ENCODE results near the gene AMOTL1.
"Not testable (repeated sequence)": the region's sequence is repeated elsewhere in the genome, so short reads cannot be mapped to it uniquely, and the experiment has no call there.

AMOTL1 gene

GRCh38 chr11:94888204-94888603, 120.0 kb downstream of the AMOTL1 start:
- DNase-seq = no peak

GRCh38 chr11:94895451-94895850, 127.3 kb downstream of the AMOTL1 start:
- DNase-seq = no peak

DNA sequence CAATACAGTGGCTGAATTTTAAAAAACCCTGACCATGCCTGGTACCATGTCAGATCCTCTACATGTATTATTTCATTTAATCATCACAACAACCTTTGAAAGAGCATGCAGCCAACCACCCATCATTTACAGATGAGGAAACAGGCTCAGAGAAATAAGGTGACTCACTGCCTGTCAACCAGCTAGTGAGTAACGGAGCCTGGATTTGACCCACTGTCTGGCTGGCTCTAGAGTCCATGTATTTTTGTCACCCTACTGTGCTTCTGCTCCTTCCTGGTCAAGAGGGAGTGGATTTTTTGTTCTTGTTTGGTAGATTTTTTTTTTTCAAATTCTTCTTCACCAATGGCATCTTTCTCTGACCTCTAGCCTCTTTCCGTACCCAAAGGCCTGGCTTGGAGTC, 127.8 kb downstream of the AMOTL1 start:
- no peak for DNase-seq

- DNase-seq = peak; percentile 29
These were observed 129.2 kb downstream of the AMOTL1 start for GRCh38 chr11:94897330-94897768.

- DNase-seq = no peak
These were observed 139.1 kb downstream of the AMOTL1 start for GRCh38 chr11:94907226-94907625.

- DNase-seq = no peak
These were observed 141.2 kb downstream of the AMOTL1 start for GRCh38 chr11:94909371-94909820.

DNA sequence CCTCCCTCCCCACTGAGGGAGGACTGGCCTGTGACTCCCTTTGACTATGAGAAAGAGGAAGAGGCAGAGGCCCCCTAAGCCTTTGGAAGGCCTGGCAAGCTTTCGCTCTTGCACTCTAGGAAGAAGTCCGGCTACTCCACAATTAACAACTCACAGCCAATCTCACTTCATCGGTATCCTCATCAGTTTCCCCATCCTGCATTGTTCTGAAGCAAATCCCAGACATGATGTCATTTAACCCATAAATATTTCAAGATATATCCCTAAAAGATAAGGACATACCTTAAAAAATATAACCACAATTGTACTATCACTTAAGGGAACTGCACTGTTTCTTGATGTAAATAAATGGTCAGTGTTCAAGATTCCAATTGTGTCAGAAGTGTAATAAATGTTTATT, 142.1 kb downstream of the AMOTL1 start:
- no peak for DNase-seq

- DNase-seq = no peak
These were observed 142.6 kb downstream of the AMOTL1 start for GRCh38 chr11:94910779-94911178.

DNA sequence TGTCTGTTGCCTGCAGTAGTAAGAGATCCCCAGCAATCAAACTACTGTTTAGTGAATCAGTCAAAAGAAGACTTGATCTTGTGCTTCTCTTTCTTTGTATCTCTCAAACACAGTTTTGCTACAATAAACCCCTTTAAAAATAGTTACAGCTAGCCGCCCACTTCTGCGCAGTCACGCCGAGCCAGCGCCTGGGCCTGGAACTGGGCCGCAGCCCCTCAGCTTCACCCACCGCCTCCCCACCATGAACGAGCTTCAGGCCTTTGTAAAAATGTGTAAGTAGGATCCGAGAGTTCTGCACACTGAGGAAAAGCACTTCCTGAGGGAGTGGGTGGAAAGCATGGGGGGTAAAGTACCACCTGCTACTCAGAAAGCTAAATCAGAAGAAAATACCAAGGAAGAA, 144.7 kb downstream of the AMOTL1 start:
- DNase-seq = no peak

GRCh38 chr11:94913718-94914394, 145.7 kb downstream of the AMOTL1 start:
- not testable (repeated sequence) for DNase-seq

DNA sequence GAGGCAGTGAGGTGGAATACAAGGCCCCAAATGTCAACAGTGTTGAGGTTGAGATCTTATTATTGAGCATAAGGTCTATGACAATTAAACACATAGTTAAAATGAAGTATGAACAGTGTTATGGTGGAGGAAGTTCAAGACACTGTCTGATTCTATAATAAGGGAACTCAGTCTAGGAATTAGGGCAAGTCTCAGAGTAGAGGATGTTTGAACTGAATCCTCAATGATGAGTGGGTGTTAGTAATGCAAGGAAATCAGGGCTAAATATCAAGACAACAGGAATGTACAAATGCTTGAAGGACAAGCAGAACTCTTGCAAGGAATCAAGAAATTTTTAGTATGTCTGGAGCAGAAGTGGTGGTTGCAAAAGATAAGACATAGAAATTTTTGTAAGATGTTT, 152.2 kb downstream of the AMOTL1 start:
- DNase-seq = no peak

DNA sequence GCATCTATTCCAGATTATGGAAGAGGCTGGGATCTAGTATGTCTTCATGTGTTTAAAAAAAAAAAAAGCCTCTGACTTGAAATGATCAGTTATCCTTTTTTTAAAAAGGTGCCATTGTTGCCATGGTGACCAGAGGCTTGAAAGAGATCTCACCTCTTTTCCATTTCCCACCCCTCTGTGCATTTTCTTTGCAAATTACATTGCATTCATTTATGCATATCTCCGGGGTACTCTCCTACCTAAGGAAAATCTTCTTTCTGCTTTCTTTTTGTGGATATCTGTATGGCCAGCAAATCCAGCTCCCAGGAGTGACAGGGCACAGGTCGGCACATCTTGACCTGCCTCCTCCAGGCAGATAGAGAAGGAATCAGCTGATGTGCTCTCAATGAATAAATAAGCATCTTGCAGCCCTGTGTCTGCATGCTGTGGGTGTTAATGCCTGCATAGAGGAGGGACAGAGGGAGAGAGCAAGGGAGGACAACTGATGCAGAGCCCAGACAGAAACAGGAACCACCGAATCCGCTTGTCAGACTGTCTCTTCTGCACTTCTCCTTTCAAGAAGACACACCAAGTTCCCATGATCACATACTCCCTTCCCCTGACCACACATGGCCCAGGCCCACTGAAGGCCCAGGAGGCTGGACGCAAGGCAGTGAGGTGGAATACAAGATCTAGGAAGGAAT, 154.3 kb downstream of the AMOTL1 start:
- DNase-seq = no peak

- DNase-seq = no peak
These were observed 154.8 kb downstream of the AMOTL1 start for GRCh38 chr11:94923004-94923334.

- no peak for DNase-seq
These were observed 156.0 kb downstream of the AMOTL1 start for GRCh38 chr11:94924171-94924572.

DNA sequence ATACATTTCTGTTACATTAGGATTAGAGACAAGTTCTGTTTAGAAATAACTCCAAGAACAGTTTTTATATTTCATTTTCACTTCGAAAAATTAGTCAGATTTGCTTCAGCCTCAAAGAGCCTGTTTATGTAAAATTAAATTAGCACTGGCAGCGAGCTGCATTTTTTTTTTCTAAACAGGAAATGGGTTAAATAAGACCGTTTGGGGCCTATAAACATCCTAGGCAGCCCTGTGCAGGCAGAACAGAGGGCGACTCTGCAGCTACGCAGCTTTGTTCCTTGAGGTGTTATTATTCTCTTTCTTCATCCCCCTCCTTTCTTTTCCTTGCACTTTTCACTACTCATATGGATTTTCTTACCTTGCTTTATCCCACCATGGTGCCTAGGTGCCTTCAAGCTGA, 156.5 kb downstream of the AMOTL1 start:
- no peak for DNase-seq

- DNase-seq = no peak
These were observed 157.5 kb downstream of the AMOTL1 start for GRCh38 chr11:94925422-94926270.

GRCh38 chr11:94926271-94926625, 158.1 kb downstream of the AMOTL1 start:
- no peak for DNase-seq
